BE2C (cell line): ENCODE measurements around the gene CLDND1.

Experiments used
- DNase-seq: peaks from one replicate; pipeline ENCODE4 v3.0.0-alpha.2; 2020
- H3K27me3 ChIP-seq: fragments of 250-450 bp; sonication (Bioruptor Pico); 2 replicates; pipeline ENCODE4 v1.5.1; 2020; ENCODE audit warnings: mild to moderate bottlenecking
- H3K36me3 ChIP-seq: fragments of 250-450 bp; sonication (Bioruptor Pico); 2 replicates; pipeline ENCODE4 v1.5.1; 2020; ENCODE audit warnings: mild to moderate bottlenecking
- H3K4me1 ChIP-seq: fragments of 250-450 bp; sonication (Bioruptor Pico); 2 replicates; pipeline ENCODE4 v1.5.1; 2020
- H3K4me3 ChIP-seq: 2 replicates; pipeline ENCODE4 v1.5.1; 2011; ENCODE audit warnings: low read depth, low read length
- H3K9me3 ChIP-seq: fragments of 250-450 bp; sonication (Bioruptor Pico); 2 replicates; pipeline ENCODE4 v1.5.1; 2020
- CTCF ChIP-seq: IDR thresholded peaks from 2 replicates; pipeline ENCODE4 v1.5.1; 2012; ENCODE audit warnings: mild to moderate bottlenecking, low read depth, low read length

The CLDND1 gene

GRCh38 chr3:98513736-98514135, 9.0 kb downstream of the CLDND1 start:
- Histone ChIP-seq H3K4me3 (no peak overlapping the region), H3K4me1 (no peaks in the 10 kb centered on the region), H3K36me3 (peaks cover 28% of the 10 kb centered on the region), H3K27me3 (no peaks in the 10 kb centered on the region), H3K9me3 (no peaks in the 10 kb centered on the region)
- no peak for DNase-seq
- no peak for TF ChIP-seq CTCF

- Histone ChIP-seq H3K4me3 (no peak overlapping the region), H3K4me1 (no peaks in the 10 kb centered on the region), H3K27me3 (no peaks in the 10 kb centered on the region), H3K36me3 (peaks cover 22% of the 10 kb centered on the region), H3K9me3 (no peaks in the 10 kb centered on the region)
- TF ChIP-seq CTCF, result no peak
- no peak for DNase-seq
These were observed 9.6 kb downstream of the CLDND1 start for GRCh38 chr3:98513091-98513511.

GRCh38 chr3:98512576-98512975, 10.1 kb downstream of the CLDND1 start:
- DNase-seq, result no peak
- Histone ChIP-seq H3K36me3 (peaks cover 17% of the 10 kb centered on the region), H3K4me1 (no peaks in the 10 kb centered on the region), H3K4me3 (no peak overlapping the region), H3K9me3 (no peaks in the 10 kb centered on the region), H3K27me3 (no peaks in the 10 kb centered on the region)
- TF ChIP-seq CTCF, result no peak

GRCh38 chr3:98508582-98508981, 14.1 kb downstream of the CLDND1 start:
- no peak overlapping the region for H3K4me3 ChIP-seq

GRCh38 chr3:98504539-98504938, 18.2 kb downstream of the CLDND1 start:
- peaks cover 12% of the 10 kb centered on the region for H3K4me1 ChIP-seq
- DNase-seq, result no peak
- no peaks in the 10 kb centered on the region for H3K27me3 ChIP-seq
- H3K9me3 ChIP-seq, result no peaks in the 10 kb centered on the region
- H3K4me3 ChIP-seq, result no peak overlapping the region
- H3K36me3 ChIP-seq, result no peaks in the 10 kb centered on the region
- TF ChIP-seq CTCF, result no peak

More at GRCh38 chr3:98508582-98508981, 14.1 kb downstream of the CLDND1 start:
- H3K4me1 ChIP-seq, result peaks cover 3% of the 10 kb centered on the region
- H3K36me3 ChIP-seq, result no peaks in the 10 kb centered on the region
- no peak for TF ChIP-seq CTCF
- no peaks in the 10 kb centered on the region for H3K27me3 ChIP-seq
- no peaks in the 10 kb centered on the region for H3K9me3 ChIP-seq
- DNase-seq, result no peak

GRCh38 chr3:98501863-98502576, 20.7 kb downstream of the CLDND1 start:
- no peaks in the 10 kb centered on the region for H3K36me3 ChIP-seq
- H3K4me1 ChIP-seq, result peaks cover 12% of the 10 kb centered on the region
- H3K27me3 ChIP-seq, result no peaks in the 10 kb centered on the region
- H3K9me3 ChIP-seq, result no peaks in the 10 kb centered on the region
- no peak overlapping the region for H3K4me3 ChIP-seq
- DNase-seq, result no peak
- no peak for TF ChIP-seq CTCF
